SHP77 treated with DMSO at 0.1 percent for 48 hours (cell line): ENCODE data around the gene OVOL3.

Experiments
- DNase-seq: peaks from one replicate; lab custom pipeline; 2025; lab: John Stamatoyannopoulos, UW

Gene OVOL3

DNA sequence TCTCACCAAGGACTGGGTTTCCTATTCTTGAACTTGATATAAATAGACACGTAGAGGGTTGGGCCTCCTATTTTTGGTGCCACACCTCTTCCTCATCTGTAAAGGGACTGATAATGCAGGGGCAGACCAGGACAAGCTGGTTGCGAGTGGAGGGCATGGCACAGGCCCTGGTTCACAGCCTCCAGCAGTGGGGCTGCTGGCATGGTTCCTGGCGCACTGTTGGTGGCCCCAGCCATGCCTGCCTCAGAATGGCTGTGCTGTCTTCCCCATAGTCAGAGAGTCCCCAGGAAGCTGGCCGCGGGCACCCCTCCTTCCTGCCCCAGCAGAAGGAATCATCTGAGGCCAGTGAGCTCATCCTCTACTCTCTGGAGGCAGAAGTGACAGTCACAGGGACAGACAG lies 10.5 kb upstream of the OVOL3 start:
- DNase-seq: no peak

DNA sequence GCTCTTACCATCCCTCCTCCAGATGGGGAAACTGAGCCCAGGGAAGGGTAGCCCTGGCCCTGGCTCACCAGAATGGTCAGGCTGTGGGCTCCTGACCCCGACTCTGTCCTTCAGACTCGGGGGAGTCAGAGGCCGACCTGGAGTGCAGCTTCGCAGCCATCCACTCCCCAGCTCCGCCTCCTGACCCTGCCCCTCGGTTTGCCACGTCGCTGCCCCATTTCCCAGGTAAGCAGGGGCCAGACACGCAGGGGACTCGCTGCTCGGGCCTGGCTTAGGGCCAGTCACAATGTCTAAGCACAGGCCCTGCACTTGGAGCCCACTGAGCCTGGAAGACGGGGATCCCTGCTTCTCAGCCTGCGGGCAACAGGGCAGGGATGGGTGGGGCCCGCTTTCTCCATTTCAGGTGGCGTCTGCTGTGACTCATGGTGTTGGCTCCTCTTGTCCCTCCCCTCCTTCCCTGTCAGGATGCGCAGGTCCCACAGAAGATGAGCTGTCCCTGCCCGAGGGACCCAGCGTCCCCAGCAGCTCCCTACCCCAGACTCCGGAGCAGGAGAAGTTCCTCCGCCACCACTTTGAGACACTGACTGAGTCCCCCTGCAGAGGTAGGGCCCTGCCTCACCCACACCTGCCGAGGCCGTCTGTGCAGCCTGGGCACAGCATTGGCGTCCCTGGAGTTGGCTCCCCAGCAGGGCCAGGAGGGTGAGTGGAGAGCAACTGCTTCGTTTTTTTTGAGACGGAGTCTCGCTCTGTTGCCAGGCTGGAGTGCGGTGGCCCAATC lies 9.2 kb upstream of the OVOL3 start:
- DNase-seq: no peak

DNA sequence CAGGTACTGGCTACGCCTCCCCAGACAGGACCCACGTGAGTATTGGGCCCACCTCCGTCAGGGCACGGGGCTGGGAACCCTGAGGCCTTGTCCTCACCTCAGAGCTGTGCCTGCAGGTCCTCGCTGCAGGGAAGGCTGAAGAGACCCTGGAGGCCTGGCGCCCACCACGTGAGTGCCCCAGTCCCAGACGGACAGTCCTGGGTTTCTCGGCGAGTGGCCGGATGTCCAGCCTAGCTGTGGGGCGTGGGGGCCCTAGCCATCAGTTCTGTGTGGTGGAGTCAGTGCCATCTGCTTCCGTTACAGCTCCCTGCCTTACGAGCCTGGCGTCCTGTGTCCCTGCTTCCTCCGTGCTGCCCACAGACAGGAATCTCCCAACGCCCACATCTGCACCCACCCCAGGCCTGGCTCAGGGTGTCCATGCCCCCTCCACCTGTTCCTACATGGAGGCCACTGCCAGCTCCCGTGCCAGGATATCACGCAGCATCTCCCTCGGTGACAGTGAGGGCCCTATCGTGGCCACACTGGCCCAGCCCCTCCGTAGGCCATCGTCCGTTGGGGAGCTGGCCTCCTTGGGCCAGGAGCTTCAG lies 7.8 kb upstream of the OVOL3 start:
- no peak for DNase-seq

DNA sequence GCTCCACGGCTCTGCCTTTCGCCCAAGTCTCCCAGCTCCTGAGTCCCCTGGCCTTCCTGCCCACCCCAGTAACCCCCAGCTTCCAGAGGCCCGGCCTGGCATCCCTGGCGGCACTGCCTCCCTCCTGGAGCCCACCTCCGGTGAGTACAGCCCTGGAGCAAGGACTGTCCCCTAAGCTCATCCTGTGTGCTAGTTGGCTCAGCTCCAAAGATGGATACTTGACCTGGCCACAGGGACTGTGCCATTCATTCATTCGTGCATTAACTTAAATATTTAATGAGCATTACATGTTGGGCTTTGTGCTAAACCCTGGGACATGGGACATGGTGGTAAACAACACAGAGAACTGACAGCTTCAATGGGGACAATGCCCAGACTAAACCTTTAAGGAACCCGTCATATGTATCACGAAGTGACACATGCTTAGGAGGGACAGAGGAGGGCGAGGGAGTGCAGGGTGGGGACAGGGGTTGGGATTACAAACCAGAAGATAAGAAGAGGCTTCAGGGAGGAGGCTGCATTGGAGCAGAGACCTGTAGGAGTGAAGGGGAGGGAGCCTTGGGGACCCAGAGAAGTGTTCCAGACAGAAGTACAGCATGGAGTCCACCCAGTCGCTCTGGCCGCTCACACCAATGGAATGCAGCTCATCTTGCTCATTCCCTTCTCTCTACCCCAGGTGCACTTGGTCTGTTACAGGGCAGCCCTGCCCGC lies 6.9 kb upstream of the OVOL3 start:
- no peak for DNase-seq

DNA sequence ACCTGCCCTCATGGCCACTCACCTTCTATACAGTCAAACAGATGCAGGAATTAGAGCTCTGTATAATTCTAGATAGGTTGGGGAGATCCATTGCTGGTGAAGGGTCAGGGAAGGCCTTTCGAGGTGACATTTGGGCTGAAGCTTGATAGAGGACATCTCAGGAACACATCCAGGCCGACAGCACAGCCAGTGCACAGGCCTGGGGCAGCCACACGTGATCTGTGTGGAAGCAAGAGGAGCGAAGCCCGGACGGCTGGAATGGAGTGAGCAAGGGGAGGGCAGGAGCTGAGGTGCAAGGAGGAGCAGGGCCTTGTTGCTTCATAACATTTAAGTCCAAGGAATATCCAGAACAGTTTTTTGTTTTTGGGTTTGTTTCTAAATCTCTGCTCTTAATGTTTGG lies 4.5 kb upstream of the OVOL3 start:
- no peak for DNase-seq

DNA sequence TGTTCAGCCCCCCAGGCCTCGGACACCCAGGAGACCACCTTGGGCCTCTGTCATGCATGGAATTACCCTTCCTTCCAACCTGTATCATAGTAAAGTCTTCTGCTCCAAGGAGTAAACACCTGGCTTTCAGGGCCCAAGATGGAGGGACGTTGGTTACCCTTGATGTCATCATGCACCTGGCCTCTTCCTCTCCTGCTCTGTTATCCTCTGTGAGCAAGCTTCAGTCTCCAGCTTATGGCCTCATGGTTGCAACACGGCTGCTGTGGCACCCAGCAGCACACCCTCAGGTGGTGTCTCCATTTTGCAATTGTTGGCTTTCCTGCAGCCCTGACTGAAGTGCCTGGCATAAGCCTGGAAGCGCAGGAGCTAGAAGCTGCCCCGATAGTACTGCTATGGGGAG lies 4.0 kb upstream of the OVOL3 start:
- DNase-seq: no peak

DNA sequence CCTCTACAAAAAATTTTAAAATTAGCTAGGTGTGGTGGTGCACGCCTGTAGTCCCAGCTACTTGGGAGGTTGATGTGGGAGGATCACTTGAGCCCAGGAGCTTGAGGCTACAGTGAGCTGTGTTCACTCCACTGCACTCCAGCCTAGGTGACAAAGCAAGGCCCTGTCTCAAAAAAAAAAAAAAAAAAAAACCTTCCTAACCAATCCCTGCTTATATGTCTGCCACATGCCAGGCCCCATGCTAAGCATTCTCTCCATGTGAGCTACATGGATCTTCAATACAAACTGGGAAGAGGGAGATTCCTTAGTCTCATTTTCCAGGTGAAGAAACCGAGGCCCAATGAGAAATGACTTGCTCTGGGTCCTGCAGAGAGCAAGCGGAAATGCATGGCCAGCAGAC lies 2.3 kb upstream of the OVOL3 start:
- no peak for DNase-seq

DNA sequence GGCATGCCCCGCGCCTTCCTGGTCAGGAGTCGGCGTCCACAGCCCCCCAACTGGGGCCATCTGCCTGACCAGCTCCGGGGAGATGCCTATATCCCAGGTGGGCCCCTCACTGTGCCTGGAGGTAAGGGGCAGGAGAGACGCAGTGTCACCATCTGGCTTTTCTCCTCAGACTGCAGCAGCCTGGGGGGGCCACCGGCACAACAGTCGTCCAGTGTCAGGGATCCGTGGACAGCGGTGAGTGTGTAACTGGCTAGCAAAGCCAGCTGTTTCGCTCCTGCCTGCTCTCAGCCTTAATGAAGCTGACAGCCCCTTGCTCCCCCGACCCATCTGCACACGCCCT lies 227 bp downstream of the OVOL3 start:
- no peak for DNase-seq

DNA sequence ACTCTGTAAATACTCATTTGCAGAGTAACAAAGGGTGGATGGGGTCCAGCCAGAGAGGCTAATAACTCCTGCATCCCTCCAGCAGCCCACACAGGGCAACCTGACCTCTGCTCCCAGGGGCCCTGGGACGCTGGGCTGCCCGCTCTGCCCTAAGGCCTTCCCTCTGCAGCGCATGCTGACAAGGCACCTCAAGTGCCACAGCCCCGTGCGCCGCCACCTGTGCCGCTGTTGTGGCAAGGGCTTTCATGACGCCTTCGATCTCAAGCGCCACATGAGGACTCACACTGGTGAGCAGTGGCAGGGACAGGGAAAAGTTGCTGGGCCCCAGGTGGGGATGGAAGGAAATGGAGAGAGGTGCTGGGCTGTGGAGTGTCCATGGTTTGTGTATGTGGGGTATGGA lies 1.7 kb downstream of the OVOL3 start:
- DNase-seq: no peak

DNA sequence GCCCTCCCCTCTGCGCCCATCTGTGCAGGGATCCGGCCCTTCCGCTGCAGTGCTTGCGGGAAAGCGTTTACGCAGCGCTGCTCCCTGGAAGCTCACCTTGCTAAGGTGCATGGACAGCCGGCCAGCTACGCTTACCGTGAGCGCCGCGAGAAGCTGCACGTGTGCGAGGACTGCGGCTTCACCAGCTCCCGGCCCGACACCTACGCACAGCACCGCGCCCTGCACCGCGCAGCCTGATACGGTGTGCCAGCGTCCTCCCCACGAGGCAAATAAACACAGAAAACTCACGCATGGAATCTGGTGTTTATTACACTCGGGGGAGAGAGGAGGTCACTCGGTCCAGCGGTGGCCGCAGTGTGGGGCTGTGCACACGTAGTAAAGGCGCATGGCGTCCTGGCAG lies 2.5 kb downstream of the OVOL3 start:
- DNase-seq: no peak

DNA sequence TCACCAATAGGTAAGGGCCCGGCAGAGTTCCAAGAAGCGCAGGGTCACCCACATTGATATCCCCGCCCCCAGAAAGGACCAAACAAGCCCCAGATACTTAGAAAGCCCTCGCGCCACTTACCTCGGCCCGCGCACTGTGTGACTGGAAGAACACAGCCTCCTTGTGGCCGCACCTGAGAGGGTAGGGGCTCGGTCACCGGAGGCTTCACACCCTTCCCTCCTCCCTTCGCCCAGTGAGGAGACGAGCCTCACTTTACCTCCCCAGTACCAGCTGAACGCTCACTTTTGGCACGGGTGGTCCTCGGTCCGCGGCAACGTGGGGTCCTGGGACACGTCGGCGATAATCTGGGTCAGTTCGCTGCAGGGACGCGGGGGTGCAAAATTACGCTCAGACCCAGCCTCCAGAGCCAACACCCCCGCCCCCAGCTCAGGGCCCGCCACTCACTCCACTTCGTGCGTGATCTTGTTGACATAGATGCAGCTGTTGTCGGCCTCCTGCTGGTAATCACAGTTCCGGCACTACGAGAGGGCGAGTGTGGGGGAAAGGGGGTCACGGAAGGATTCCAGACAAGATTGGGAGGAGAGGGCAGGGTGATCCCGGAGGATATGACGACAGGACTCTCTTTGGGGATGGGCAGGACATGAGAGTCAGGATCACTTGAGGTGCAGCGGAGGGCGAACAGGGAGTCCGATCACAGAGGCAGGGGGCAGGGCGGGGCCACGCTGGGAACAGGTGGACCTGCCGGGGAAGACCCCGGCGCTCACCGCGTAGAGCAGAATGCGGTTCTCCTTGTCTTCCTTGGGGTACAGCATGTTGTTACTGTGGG lies 3.2 kb downstream of the OVOL3 start:
- no peak for DNase-seq

DNA sequence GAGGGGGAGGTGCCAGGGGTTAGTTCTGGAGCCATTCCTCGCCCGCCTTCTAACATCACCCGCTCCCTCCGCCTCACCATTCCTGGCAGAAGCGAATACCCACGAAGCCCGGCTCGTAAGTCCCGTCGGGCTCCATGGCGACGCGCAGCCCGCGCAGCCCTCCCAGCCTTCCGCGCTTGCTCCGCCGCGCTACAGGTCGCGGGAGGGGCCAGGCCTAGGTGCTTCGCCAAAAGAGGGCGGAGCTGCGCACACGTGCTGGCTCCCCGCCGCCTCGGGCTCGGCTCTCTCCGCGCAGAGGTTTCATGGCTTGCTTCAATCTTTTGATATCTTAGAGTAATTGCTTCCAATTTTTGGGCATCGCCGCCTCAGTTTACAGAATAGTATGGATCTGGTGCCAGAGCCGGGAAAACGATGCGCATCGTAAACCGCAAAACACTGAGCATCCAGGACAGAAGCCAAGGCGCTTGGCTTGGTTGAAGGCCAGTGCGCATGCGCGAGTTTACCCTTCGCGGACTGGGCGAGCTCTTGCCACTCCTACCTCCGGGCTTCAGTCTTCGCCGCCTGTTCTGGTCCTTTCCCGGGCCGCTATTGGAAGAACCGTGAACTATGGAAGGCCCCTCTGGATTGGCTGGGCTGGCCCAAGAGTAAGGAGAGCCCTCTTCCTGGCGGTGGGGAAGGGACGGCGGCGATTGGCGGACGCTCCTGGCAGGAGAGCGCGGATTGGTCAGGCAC lies 3.9 kb downstream of the OVOL3 start, which contains the start of gene POLR2I:
Gene POLR2I, minus strand, starts transcription at position 155 of the 732 bp plus-strand sequence. Its CDS starts 19 bp downstream, at position 136.
- DNase-seq: peak; percentile 99

DNA sequence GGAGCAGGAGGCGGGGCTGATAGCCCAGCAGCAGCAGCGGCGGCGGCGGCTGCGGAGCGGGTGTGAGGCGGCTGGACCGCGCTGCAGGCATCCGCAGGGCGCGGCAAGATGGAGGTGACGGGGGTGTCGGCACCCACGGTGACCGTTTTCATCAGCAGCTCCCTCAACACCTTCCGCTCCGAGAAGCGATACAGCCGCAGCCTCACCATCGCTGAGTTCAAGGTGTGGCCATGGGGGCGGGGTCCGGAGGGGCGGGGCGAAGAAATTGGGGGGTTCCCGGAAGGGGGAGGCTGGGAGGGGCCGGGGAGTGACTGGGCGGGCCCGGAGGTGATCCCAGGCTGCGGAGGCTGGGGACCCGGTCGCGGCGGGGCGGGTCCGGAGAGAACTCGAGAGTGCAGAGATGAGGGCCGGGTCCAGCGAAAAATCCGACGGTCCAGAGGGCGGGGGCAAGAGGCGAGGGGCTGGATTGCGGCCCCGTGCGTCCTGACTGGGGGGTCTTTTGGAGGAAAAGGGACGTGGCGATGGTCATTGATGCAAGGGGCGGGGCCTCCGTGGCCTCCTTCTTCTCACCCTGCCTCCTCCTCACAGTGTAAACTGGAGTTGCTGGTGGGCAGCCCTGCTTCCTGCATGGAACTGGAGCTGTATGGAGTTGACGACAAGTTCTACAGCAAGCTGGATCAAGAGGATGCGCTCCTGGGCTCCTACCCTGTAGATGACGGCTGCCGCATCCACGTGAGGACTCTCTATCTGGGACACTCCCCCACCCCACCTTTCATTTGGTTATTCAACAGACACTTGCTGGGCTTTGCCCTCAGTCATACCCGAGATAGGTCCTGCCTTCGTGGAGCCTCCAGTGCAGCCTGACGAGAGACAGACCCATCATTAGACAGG lies 4.8 kb downstream of the OVOL3 start, which contains the start of gene TBCB:
Gene TBCB, plus strand, starts transcription at position 16 of the 891 bp plus-strand sequence. Its CDS starts 93 bp downstream, at position 109.
- no peak for DNase-seq

DNA sequence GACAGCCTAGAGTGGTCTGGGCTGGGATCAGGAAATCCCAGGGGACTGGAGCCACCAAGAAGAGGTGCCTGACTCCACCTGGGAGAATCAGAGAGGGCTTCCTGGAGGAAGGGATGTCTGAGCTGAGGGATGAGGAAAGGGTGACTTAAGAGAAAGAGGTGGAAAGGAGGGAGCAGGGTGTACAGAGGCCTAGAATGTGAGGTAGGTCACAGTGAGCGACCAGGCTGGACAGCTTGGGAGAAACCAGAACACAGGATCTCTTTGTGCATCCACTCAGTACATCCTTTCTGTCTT lies 5.3 kb downstream of the OVOL3 start:
- DNase-seq: no peak

DNA sequence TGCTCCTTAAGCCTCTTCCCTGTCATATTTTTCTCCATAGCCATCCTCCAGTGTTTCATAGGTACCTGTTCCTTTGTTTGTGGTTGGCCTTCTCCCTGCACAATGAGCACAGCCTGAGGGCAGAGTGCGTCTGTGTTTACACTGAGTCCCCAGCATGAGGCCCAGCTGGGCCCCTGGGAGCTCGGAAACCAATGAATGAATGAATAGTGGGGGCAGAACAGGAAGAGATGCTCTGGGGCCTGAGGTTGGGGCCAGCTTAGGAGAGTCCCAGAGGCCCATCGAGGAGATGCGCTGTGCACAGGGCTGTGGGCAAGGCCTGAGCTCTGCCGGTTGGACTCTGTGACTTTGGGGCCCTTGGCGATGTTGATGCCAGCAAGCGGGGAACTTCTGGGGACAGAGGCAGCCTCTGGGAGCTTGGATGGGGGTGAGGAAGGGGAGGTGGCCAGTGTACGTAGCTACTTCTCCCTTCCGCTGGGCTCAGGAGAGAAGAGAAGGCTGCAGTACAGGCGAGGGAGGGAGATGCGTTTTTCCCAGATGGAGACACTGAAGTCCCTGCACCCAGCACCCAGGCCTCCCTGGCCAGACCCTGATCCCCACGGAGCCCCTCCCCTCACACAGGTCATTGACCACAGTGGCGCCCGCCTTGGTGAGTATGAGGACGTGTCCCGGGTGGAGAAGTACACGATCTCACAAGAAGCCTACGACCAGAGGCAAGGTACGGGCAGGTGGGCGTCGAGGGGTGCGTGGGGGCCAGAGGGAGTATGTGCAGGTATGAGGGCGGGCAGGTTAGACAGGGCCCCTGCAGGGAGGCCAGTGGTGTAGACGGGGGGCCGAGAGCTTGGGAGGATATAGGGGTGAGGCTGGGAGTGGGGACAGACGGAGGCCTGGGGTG lies 9.4 kb downstream of the OVOL3 start:
- DNase-seq: no peak

DNA sequence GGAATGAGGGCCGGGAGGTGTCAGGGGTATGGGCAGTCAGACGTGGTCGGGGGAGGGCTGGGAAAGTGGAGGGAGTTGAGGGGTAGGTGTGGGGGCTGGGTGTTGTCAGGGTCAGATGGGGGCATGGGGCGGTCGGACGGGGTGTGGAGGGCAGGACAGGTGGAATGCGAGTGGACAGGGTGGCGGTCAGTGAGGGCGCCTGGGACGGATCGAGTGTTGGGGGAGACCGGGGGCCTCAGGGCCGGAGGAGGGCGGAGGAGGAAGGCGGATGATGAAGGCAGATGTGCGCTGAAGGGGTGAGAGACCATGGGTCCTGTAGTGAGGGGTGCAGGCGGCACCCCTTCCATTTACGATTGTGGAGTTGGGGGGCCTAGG lies 10.0 kb downstream of the OVOL3 start:
- DNase-seq: no peak

DNA sequence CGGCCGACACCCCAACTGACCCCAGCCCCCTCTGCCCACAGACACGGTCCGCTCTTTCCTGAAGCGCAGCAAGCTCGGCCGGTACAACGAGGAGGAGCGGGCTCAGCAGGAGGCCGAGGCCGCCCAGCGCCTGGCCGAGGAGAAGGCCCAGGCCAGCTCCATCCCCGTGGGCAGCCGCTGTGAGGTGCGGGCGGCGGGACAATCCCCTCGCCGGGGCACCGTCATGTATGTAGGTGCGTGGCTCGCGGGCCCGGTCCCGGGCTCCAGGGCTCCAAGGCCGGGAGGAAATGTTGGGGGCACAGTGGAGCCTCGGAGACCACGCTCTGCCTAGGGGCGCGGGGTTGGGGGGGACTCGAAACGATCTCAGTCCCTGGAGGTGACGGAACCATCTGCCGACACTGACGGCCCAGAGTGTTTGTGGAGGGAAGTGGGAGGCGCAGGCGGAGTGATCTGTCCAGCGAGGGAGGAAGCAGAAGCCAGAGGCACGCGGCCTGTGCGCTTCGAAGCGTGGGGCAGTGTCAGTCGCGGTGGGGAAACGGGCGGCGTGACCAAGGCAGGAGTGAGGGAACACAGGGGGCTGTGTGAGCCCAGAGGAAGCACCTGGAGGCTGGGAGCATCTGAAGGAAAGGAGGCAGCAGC lies 10.7 kb downstream of the OVOL3 start:
- no peak for DNase-seq

DNA sequence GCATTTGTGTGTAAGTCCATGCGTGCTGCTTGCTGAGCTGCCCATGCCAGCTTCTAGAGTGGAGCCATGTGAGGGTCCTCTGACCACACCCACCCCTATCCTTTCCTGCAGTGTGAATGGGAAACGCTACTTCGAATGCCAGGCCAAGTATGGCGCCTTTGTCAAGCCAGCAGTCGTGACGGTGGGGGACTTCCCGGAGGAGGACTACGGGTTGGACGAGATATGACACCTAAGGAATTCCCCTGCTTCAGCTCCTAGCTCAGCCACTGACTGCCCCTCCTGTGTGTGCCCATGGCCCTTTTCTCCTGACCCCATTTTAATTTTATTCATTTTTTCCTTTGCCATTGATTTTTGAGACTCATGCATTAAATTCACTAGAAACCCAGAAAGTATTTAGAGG lies 14.6 kb downstream of the OVOL3 start:
- DNase-seq: no peak

DNA sequence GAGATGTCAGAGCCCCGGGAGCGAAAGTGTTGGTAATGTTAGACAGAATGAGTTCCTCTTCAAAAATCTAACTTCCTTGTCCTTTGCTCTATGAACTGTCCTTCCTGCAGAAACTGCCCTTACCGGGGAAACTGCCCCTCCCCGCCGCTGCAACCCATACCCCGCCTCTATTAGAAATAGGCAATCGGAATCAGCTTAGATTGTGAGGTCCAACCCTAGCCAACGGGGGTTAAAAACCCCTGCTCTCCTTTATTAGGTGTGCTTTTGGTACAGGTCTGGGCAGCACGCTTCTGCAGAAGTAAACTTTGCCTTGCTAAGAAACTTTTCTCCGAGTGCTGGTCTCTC lies 17.4 kb downstream of the OVOL3 start:
- no peak for DNase-seq
